Measurements from ENCODE around the gene MED10. TPM values are rescaled to one million over a fixed set of nuclear protein-coding genes. Genes with fewer than 3 reads are reported as not detected.

MED10 gene
- total and polyA plus RNA-seq, 2 donors (not counting 1 experiment from before 2014, with no cell fraction given) = 49.9 to 50.9 TPM

GRCh38 chr5:6322163-6322713, 56.1 kb downstream of the MED10 start:
- no peak for ATAC-seq (ENCODE audit: low read depth)
- 96% methylated on average over 21 of the region's 21 CpGs for WGBS (ENCODE audit: insufficient coverage)

More at GRCh38 chr5:6322163-6322713, 56.1 kb downstream of the MED10 start:
- Histone ChIP-seq H3K4me2 (replicated peaks; ENCODE audit: low read depth, low read length, poor library complexity, severe bottlenecking) (no peak overlapping the region), H3K9me3 (ENCODE audit: control extremely low read depth in 1 of 3, control insufficient read depth in 2 of 3, insufficient read depth in 1 of 3, low read length in 2 of 3) (peaks cover 0 to 16% (median 3%) of the 10 kb centered on the region in 3 donors), H3K27me3 (replicated peaks in 1 of 4; ENCODE audit: control extremely low read depth in 1 of 4, control insufficient read depth in 3 of 4, insufficient read depth in 4 of 4, low read length in 3 of 4) (no peaks in the 10 kb centered on the region), H3K4me1 (ENCODE audit: control insufficient read depth in 2 of 2, insufficient read depth in 2 of 2, low read length in 2 of 2) (no peaks in the 10 kb centered on the region), H2AFZ (ENCODE audit: insufficient read depth, low read depth, low read length, poor library complexity, severe bottlenecking) (no peak overlapping the region), H3K36me3 (replicated peaks in 1 of 2; ENCODE audit: control extremely low read depth in 1 of 2, control insufficient read depth in 1 of 2, extremely low read depth in 1 of 2, insufficient read depth in 2 of 2, low read length in 1 of 2) (no peaks in the 10 kb centered on the region), H4K20me1 (ENCODE audit: control insufficient read depth, insufficient read depth, low read length, poor library complexity, severe bottlenecking) (no peaks in the 10 kb centered on the region), H3K4me3 (ENCODE audit: control extremely low read depth in 1 of 5, extremely low read depth in 1 of 5, insufficient read depth in 1 of 5, low read depth in 2 of 5, low read length in 4 of 5) (no peak overlapping the region), H3K79me2 (ENCODE audit: control insufficient read depth, insufficient read depth, low read length) (no peaks in the 10 kb centered on the region), H3K27ac (ENCODE audit: low read length in 2 of 2) (no peak overlapping the region), H3K9ac (ENCODE audit: low read length) (no peak overlapping the region)
- Mint-ChIP-seq H3K9me3 (ENCODE audit: insufficient read depth) (peaks cover 2% of the 10 kb centered on the region), H3K27ac (no peak overlapping the region), H3K4me1 (no peaks in the 10 kb centered on the region), H3K4me3 (no peak overlapping the region), H3K27me3 (no peaks in the 10 kb centered on the region)
- POLR2A ChIA-PET = no interaction called here
- CTCF ChIA-PET = no interaction called here
- TF ChIP-seq, protein P1, sequence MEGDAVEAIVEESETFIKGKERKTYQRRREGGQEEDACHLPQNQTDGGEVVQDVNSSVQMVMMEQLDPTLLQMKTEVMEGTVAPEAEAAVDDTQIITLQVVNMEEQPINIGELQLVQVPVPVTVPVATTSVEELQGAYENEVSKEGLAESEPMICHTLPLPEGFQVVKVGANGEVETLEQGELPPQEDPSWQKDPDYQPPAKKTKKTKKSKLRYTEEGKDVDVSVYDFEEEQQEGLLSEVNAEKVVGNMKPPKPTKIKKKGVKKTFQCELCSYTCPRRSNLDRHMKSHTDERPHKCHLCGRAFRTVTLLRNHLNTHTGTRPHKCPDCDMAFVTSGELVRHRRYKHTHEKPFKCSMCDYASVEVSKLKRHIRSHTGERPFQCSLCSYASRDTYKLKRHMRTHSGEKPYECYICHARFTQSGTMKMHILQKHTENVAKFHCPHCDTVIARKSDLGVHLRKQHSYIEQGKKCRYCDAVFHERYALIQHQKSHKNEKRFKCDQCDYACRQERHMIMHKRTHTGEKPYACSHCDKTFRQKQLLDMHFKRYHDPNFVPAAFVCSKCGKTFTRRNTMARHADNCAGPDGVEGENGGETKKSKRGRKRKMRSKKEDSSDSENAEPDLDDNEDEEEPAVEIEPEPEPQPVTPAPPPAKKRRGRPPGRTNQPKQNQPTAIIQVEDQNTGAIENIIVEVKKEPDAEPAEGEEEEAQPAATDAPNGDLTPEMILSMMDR (IDR thresholded peaks at IDR 0.05) = no peak
- TF ChIP-seq EZH2 (IDR thresholded peaks at IDR 0.05; ENCODE audit: borderline replicate concordance, insufficient read depth, low read depth, low read length, poor library complexity, severe bottlenecking) = no peak
- DNase-seq = no peak
- intact Hi-C loops (cut with micrococcal nuclease) = no loop called here

Other genes starting within 250 kb of the MED10 start
- 1.6 and 1.7 TPM in 2 replicates for gene UBE2QL1, start 70.3 kb upstream of the MED10 start, total RNA-seq
- gene UBE2QL1, start 70.3 kb upstream of the MED10 start, polyA plus RNA-seq = 0.32 and 0.33 TPM in 2 replicates